ENCODE results near the gene RHOBTB3.

- TF ChIP-seq ZFP3 (CRISPR knock-in tag; IDR thresholded peaks at IDR 0.05), result no peak
- TF ChIP-seq ZC3H10 (CRISPR knock-in tag; IDR thresholded peaks at IDR 0.05), result no peak
- no peak for TF ChIP-seq PATZ1 (CRISPR knock-in tag; IDR thresholded peaks at IDR 0.05; ENCODE audit: borderline replicate concordance)
- TF ChIP-seq POU6F1 (CRISPR knock-in tag; IDR thresholded peaks at IDR 0.05; ENCODE audit: borderline replicate concordance, low read depth), result no peak
- TF ChIP-seq BACH2 (CRISPR knock-in tag; IDR thresholded peaks at IDR 0.05; ENCODE audit: borderline replicate concordance), result no peak
- TF ChIP-seq TCF4 (CRISPR knock-in tag; IDR thresholded peaks at IDR 0.05; ENCODE audit: borderline replicate concordance), result no peak
- TF ChIP-seq RARB (CRISPR knock-in tag; IDR thresholded peaks at IDR 0.05), result no peak
- no peak for TF ChIP-seq ZNF8 (CRISPR knock-in tag; IDR thresholded peaks at IDR 0.05)
- TF ChIP-seq OSR1 (CRISPR knock-in tag; IDR thresholded peaks at IDR 0.05), result no peak
- TF ChIP-seq CSRNP3 (CRISPR knock-in tag; IDR thresholded peaks at IDR 0.05), result no peak
- no peak for TF ChIP-seq ZFP30 (CRISPR knock-in tag; IDR thresholded peaks at IDR 0.05)
Observed at GRCh38 chr5:95743232-95743631, 12.1 kb downstream of the RHOBTB3 start.

Data from SK-N-SH treated with all-trans-retinoic acid at 6 μM for 48 hours (cell line).